Measurements from ENCODE around the gene THTPA.
"Not testable (repeated sequence)": the region's sequence is repeated elsewhere in the genome, so short reads cannot be mapped to it uniquely, and the experiment has no call there.

Gene THTPA

GRCh38 chr14:23531391-23531790 is 24.7 kb upstream of the THTPA start:
- no peak for DNase-seq (ENCODE audit: low read depth)
- H3K4me3 ChIP-seq (ENCODE audit: low read depth, low read length), result no peak overlapping the region

- no peak for DNase-seq (ENCODE audit: low read depth)
- H3K4me3 ChIP-seq (ENCODE audit: low read depth, low read length), result no peak overlapping the region
These were observed 23.4 kb upstream of the THTPA start for GRCh38 chr14:23532658-23533057.

- no peak for DNase-seq (ENCODE audit: low read depth)
These were observed 22.2 kb upstream of the THTPA start for GRCh38 chr14:23533652-23534435.

GRCh38 chr14:23535943-23536342 is 20.1 kb upstream of the THTPA start:
- DNase-seq (ENCODE audit: low read depth), result no peak
- no peak overlapping the region for H3K4me3 ChIP-seq (ENCODE audit: low read depth, low read length)

More at GRCh38 chr14:23533652-23534435, 22.2 kb upstream of the THTPA start:
- H3K4me3 ChIP-seq (ENCODE audit: low read depth, low read length), result no peak overlapping the region

- DNase-seq (ENCODE audit: low read depth), result no peak
- H3K4me3 ChIP-seq (ENCODE audit: low read depth, low read length), result no peak overlapping the region
These were observed 19.6 kb upstream of the THTPA start for GRCh38 chr14:23536494-23536893.

- DNase-seq (ENCODE audit: low read depth); H3K4me3 ChIP-seq (ENCODE audit: low read depth, low read length): not testable (repeated sequence)
These were observed 19.2 kb upstream of the THTPA start for GRCh38 chr14:23536906-23537305.

GRCh38 chr14:23537351-23538049 is 18.6 kb upstream of the THTPA start:
- DNase-seq (ENCODE audit: low read depth), result no peak
- no peak overlapping the region for H3K4me3 ChIP-seq (ENCODE audit: low read depth, low read length)

- DNase-seq (ENCODE audit: low read depth), result no peak
- no peak overlapping the region for H3K4me3 ChIP-seq (ENCODE audit: low read depth, low read length)
These were observed 17.9 kb upstream of the THTPA start for GRCh38 chr14:23538050-23538718.

GRCh38 chr14:23538785-23539184 is 17.3 kb upstream of the THTPA start:
- no peak for DNase-seq (ENCODE audit: low read depth)
- H3K4me3 ChIP-seq (ENCODE audit: low read depth, low read length), result no peak overlapping the region

GRCh38 chr14:23539248-23540140 is 16.6 kb upstream of the THTPA start:
- no peak for DNase-seq (ENCODE audit: low read depth)
- no peak overlapping the region for H3K4me3 ChIP-seq (ENCODE audit: low read depth, low read length)

GRCh38 chr14:23540141-23540469 is 16.0 kb upstream of the THTPA start:
- H3K4me3 ChIP-seq (ENCODE audit: low read depth, low read length), result no peak overlapping the region
- no peak for DNase-seq (ENCODE audit: low read depth)

GRCh38 chr14:23542261-23542660 is 13.8 kb upstream of the THTPA start:
- no peak overlapping the region for H3K4me3 ChIP-seq (ENCODE audit: low read depth, low read length)
- no peak for DNase-seq (ENCODE audit: low read depth)

GRCh38 chr14:23543403-23543802 is 12.7 kb upstream of the THTPA start:
- no peak overlapping the region for H3K4me3 ChIP-seq (ENCODE audit: low read depth, low read length)
- no peak for DNase-seq (ENCODE audit: low read depth)

GRCh38 chr14:23544511-23545447 is 11.3 kb upstream of the THTPA start:
- H3K4me3 ChIP-seq (ENCODE audit: low read depth, low read length), result no peak overlapping the region
- DNase-seq (ENCODE audit: low read depth), result no peak

GRCh38 chr14:23545740-23546365 is 10.2 kb upstream of the THTPA start:
- H3K4me3 ChIP-seq (ENCODE audit: low read depth, low read length), result no peak overlapping the region
- no peak for DNase-seq (ENCODE audit: low read depth)

GRCh38 chr14:23546450-23547035 is 9.5 kb upstream of the THTPA start:
- no peak for DNase-seq (ENCODE audit: low read depth)
- H3K4me3 ChIP-seq (ENCODE audit: low read depth, low read length), result no peak overlapping the region

- DNase-seq (ENCODE audit: low read depth), result no peak
- H3K4me3 ChIP-seq (ENCODE audit: low read depth, low read length), result no peak overlapping the region
These were observed 8.1 kb upstream of the THTPA start for GRCh38 chr14:23547924-23548323.
